ENCODE data around the gene EXOC1L. TPM values are rescaled to one million over a fixed set of nuclear protein-coding genes. Genes with fewer than 3 reads are reported as not detected.

The EXOC1L gene
- total RNA-seq, 1 experiment from 2014 or later: not detected

- peak; percentile 75; the same call in 1 of the 2 replicates for TF ChIP-seq POLR2AphosphoS5 (IDR thresholded peaks at IDR 0.05; ENCODE audit: low read depth, low read length)
- no peak for TF ChIP-seq CBX3 (IDR thresholded peaks at IDR 0.05; ENCODE audit: low read depth)
- TF ChIP-seq FOSL1 (IDR thresholded peaks at IDR 0.05; ENCODE audit: low read depth): no peak
Measured at GRCh38 chr4:55853484-55854046, 34.0 kb downstream of the EXOC1L start, which contains the start of gene EXOC1 (continued).

- POLR2A ChIA-PET: no interaction called here
- Histone ChIP-seq H3K4me1 (ENCODE audit: control insufficient read depth in 1 of 2, insufficient read depth in 2 of 2, low read length in 2 of 2) (peaks cover 0 to 25% of the 10 kb centered on the region in 2 experiments; a peak in 2 of 4 replicates), H3K9ac (ENCODE audit: low read length) (peak overlapping the region; percentile 76), H3K4me2 (ENCODE audit: low read length) (peak overlapping the region; percentile 93), H3K9me3 (ENCODE audit: control insufficient read depth in 1 of 2, insufficient read depth in 1 of 2, low read depth in 1 of 2, low read length in 2 of 2) (no peaks in the 10 kb centered on the region), H3K36me3 (ENCODE audit: control insufficient read depth in 1 of 2, insufficient read depth in 2 of 2, low read length in 2 of 2) (no peaks in the 10 kb centered on the region), H4K20me1 (ENCODE audit: insufficient read depth) (no peaks in the 10 kb centered on the region), H3K27ac (ENCODE audit: low read depth, low read length) (no peak overlapping the region), H3K79me2 (ENCODE audit: insufficient read depth, low read length) (peaks cover 23% of the 10 kb centered on the region), H3K9me2 (ENCODE audit: insufficient read depth) (no peaks in the 10 kb centered on the region), H3K4me3 (replicated peaks in 1 of 2; ENCODE audit: low read depth in 1 of 2, low read length in 2 of 2) (peak overlapping the region; percentile 89 to 94), H2AFZ (ENCODE audit: low read depth, low read length, poor library complexity, severe bottlenecking) (no peak overlapping the region), H3K27me3 (ENCODE audit: insufficient read depth, low read length) (no peaks in the 10 kb centered on the region)
- CTCF ChIA-PET: no interaction called here
- ATAC-seq (peak; percentile 16; the same call in 1 of the 2 replicates), DNase-seq (ENCODE audit: low read depth, low spot score) (no peak)
- no TSS peak for BruUV-seq (replicated peaks)
- RAD21 ChIA-PET (ENCODE audit: low non-redundant PET in 1 of 2, low total read pairs in 2 of 2, uncharacterized antibody in 2 of 2, unreplicated experiment in 2 of 2): no interaction called here
- intact Hi-C loops (cut with micrococcal nuclease): loop anchor here (5.0 kb wide), 1 partner anchor 302 kb away; no protein-coding TSS in a partner anchor
- no peak for TF ChIP-seq ZNF274 (IDR thresholded peaks at IDR 0.05; ENCODE audit: low read depth, low read length)
- no peak for TF ChIP-seq EZH2 (IDR thresholded peaks at IDR 0.05)
- no peak for TF ChIP-seq ZBTB33 (IDR thresholded peaks at IDR 0.05; ENCODE audit: extremely low read depth, insufficient replicate concordance, low read length)
- TF ChIP-seq SP1 (IDR thresholded peaks at IDR 0.05; ENCODE audit: low read depth): no peak
Measured at GRCh38 chr4:55854129-55854528, 34.5 kb downstream of the EXOC1L start.

Data from HCT116 (cell line).